NCI-H2227 (cell line): ENCODE results near the gene EIF5.

ENCODE experiments used
- DNase-seq: peaks from one replicate; lab custom pipeline; 2025; ENCODE audit not compliant: unreplicated experiment; lab: John Stamatoyannopoulos, UW

Gene EIF5

DNA sequence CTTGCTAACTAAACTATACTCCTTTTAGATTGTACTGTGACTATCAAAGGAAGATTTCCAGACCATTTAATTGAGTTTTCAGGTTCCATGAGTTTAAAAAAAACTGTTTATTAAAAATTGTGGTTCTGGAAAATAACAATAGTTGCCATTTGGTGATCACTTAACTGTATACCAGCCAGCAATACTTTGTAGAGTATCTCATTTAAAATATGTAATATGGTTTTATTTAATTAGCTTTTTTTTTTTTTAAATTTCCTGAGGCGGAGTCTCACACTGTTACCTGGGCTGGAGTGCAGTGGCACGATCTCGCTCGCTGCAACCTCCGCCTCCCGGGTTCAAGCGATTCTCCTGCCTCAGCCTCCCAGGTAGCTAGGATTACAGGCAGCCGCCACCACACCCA is 58.5 kb downstream of the EIF5 start:
- no peak for DNase-seq

GRCh38 chr14:103393070-103393469 is 59.0 kb downstream of the EIF5 start:
- no peak for DNase-seq

- peak; percentile 35 for DNase-seq
These were observed 59.9 kb downstream of the EIF5 start for GRCh38 chr14:103393676-103394626.
